ENCODE measurements around the gene GALNT13.

GRCh38 chr2:154182008-154182407, 310.3 kb downstream of the GALNT13 start:
- no peak for TF ChIP-seq EZH2 (IDR thresholded peaks at IDR 0.05; ENCODE audit: low read length, missing control alignments)
- no peak for TF ChIP-seq CTCF (conservative IDR thresholded peaks at IDR 0.05 in 1 of 2, IDR thresholded peaks at IDR 0.05 in 1 of 2; ENCODE audit: low read depth in 1 of 2, low read length in 2 of 2)

All from fibroblast of lung (primary cell).